Nephron progenitor cell (in vitro differentiated cells): ENCODE data around the gene OR5K4.
"Not testable (repeated sequence)": the region's sequence is repeated elsewhere in the genome, so short reads cannot be mapped to it uniquely, and the experiment has no call there.

ENCODE experiments used
- DNase-seq: peaks from one replicate; pipeline ENCODE4 v3.0.0; 2021
- H3K27ac Mint-ChIP-seq: 2 replicates; pipeline ENCODE4 v1.8.0; 2021; ENCODE audit warnings: mild to moderate bottlenecking, moderate library complexity, mixed read lengths
- H3K27me3 Mint-ChIP-seq: 2 replicates; pipeline ENCODE4 v1.8.0; 2021; ENCODE audit warnings: mild to moderate bottlenecking, low read depth, mixed read lengths; ENCODE audit not compliant: poor library complexity
- H3K36me3 Mint-ChIP-seq: 2 replicates; pipeline ENCODE4 v1.8.0; 2021; ENCODE audit warnings: low read depth, mixed read lengths
- H3K4me1 Mint-ChIP-seq: 2 replicates; pipeline ENCODE4 v1.8.0; 2021; ENCODE audit warnings: mixed read lengths
- H3K4me3 Mint-ChIP-seq: 2 replicates; pipeline ENCODE4 v1.8.0; 2021; ENCODE audit warnings: mild to moderate bottlenecking, moderate library complexity, mixed read lengths
- H3K9me3 Mint-ChIP-seq: 2 replicates; pipeline ENCODE4 v1.8.0; 2021; ENCODE audit warnings: mild to moderate bottlenecking, moderate library complexity, mixed read lengths
- TF ChIP-seq, protein P1 (sequence below): fragments of 200-600 bp; sonication (generic); IDR thresholded peaks from 2 replicates; pipeline ENCODE4 v1.5.0; 2021; ENCODE audit warnings: antibody characterized with exemption

OR5K4 gene

DNA sequence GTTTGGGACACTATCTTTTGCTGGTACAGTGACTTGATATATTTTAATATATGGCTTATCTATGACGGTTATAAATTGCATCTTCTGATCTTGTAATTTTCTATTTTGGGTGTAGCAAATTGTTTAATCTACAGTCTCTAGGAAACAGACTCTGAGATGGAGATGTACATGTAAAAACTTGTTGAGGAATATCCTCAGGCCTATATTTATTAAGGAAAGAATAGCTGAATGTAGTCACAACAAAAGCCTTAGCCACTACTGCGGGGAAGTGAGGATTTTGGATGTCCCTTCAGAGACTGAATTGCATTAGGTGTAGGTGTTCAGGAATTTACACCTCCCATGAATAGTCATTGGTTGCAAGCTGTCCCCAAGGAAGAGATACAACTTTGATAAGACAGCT is 23.0 kb downstream of the OR5K4 start:
- Mint-ChIP-seq H3K4me1 (no peaks in the 10 kb centered on the region), H3K27me3 (no peaks in the 10 kb centered on the region), H3K9me3 (no peaks in the 10 kb centered on the region), H3K4me3 (no peak overlapping the region), H3K36me3 (no peaks in the 10 kb centered on the region), H3K27ac (no peak overlapping the region)
- TF ChIP-seq, protein P1, sequence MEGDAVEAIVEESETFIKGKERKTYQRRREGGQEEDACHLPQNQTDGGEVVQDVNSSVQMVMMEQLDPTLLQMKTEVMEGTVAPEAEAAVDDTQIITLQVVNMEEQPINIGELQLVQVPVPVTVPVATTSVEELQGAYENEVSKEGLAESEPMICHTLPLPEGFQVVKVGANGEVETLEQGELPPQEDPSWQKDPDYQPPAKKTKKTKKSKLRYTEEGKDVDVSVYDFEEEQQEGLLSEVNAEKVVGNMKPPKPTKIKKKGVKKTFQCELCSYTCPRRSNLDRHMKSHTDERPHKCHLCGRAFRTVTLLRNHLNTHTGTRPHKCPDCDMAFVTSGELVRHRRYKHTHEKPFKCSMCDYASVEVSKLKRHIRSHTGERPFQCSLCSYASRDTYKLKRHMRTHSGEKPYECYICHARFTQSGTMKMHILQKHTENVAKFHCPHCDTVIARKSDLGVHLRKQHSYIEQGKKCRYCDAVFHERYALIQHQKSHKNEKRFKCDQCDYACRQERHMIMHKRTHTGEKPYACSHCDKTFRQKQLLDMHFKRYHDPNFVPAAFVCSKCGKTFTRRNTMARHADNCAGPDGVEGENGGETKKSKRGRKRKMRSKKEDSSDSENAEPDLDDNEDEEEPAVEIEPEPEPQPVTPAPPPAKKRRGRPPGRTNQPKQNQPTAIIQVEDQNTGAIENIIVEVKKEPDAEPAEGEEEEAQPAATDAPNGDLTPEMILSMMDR = no peak
- DNase-seq = no peak

DNA sequence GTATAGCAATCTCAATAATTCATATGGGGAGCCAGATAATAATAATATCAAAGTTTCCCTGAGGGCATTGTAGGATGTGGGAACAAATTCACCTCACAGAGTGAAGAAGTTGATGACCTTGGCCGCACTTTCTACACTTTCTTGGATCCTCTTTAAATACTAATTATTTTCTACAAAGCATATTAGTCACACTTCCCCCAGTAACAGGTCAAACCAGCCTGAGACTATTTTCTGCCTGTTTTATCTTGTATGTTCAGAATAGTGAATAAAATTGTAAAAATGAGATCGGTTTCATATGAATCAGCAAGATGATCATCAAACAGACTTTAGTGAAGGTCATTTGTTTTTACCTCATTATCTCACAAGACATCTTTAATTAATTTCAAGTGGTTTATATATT is 34.5 kb downstream of the OR5K4 start:
- no peak overlapping the region for H3K27ac Mint-ChIP-seq

DNA sequence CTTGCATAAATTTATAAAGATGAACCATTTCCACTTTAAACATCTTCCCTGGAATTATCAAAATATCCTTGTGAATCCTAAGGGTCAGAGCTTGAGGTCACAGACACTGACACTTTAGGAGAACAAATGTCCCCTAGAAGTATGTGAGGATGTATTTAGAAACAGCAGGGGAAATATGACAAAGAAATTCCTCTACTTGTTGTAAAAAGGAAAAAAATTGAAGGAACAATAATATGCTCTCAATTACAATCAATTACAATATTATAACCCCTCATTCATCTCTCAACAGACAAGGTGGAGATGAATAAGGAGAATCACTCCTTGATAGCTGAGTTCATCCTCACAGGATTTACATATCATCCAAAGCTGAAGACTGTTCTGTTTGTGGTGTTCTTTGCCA is 36.7 kb downstream of the OR5K4 start, which contains the start of gene OR5K3:
Gene OR5K3, plus strand, starts transcription at position 301 of the 400 bp plus-strand sequence. Its CDS starts 0 bp downstream, at position 301.
- no peak within 1 kb of the TSS for H3K4me3 Mint-ChIP-seq
- TF ChIP-seq, protein P1 = no peak
- no peaks in the 10 kb centered on the region for H3K9me3 Mint-ChIP-seq
- no peak within 1 kb of the TSS for H3K27ac Mint-ChIP-seq
- no peaks in the 10 kb centered on the region for H3K4me1 Mint-ChIP-seq
- peaks cover 3% of the 10 kb centered on the region for H3K27me3 Mint-ChIP-seq
- H3K36me3 Mint-ChIP-seq = no peaks in the 10 kb centered on the region
- DNase-seq = no peak

More for the DNA sequence above, 34.5 kb downstream of the OR5K4 start:
- TF ChIP-seq, protein P1 = no peak
- no peaks in the 10 kb centered on the region for H3K27me3 Mint-ChIP-seq
- H3K4me1 Mint-ChIP-seq = no peaks in the 10 kb centered on the region
- H3K4me3 Mint-ChIP-seq = no peak overlapping the region
- no peak for DNase-seq
- no peaks in the 10 kb centered on the region for H3K36me3 Mint-ChIP-seq
- no peaks in the 10 kb centered on the region for H3K9me3 Mint-ChIP-seq

DNA sequence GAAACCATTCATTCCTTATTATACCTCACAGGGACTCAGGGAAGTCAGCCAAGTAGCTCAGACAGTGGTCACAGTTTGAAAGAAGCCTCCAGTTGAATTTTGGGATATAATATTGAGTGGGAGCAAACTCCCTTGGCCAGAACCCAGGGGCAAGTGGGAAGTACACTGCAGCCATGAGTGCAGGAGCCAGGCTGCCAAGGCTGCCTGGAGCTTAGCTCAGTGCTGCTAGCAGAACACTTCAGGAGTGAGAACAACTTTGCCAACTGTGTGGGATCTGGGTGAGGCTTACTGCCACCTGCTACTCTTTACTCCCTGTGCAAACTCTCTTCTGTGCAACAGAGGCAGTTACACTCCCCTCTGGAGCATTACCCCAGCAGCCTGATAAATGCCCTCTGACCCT is 41.4 kb downstream of the OR5K4 start:
- H3K9me3 Mint-ChIP-seq = peaks cover 18% of the 10 kb centered on the region
- H3K27ac Mint-ChIP-seq = no peak overlapping the region
- peaks cover 3% of the 10 kb centered on the region for H3K27me3 Mint-ChIP-seq
- TF ChIP-seq, protein P1 = no peak
- DNase-seq = no peak
- no peak overlapping the region for H3K4me3 Mint-ChIP-seq
- H3K36me3 Mint-ChIP-seq = no peaks in the 10 kb centered on the region
- no peaks in the 10 kb centered on the region for H3K4me1 Mint-ChIP-seq

DNA sequence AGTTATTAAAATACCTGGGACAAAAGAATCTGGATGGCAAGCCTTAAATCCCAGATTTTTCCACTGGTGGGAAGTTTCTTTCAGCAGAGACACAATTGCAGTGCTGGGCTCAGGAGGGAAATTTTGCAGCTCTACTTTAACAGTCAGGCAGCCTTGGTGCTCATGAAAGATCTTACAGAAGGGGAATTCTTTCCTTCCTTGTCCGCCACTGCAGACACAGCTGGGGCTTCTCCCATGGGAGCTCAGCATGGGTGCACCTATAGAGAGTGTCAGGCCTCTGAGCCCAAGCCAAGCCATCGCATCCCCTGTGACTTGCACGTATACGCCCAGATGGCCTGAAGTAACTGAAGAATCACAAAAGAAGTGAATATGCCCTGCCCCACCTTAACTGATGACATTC is 42.8 kb downstream of the OR5K4 start:
- H3K27ac Mint-ChIP-seq, H3K4me3 Mint-ChIP-seq, DNase-seq, H3K36me3 Mint-ChIP-seq, H3K27me3 Mint-ChIP-seq, H3K4me1 Mint-ChIP-seq: not testable (repeated sequence)
- peaks cover 18% of the 10 kb centered on the region for H3K9me3 Mint-ChIP-seq

DNA sequence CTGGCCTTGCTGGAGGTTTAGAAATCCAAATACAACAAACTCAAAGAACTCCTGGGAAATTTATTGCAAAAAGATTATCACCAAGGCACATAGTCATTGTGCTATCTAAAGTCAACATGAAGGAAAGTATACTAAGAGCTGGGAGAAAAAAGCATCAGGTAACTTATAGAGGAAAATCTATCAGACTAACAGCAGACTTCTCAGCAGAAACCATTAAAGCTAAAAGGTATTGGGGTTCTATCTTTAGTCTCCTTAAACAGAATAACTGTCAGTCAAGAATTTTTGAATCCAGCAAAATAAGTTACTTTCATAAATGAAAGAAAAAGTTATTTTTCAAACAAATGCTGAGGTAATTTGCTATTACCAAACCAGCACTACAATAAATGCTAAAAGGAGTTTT is 44.9 kb downstream of the OR5K4 start:
- Mint-ChIP-seq H3K27ac (no peak overlapping the region), H3K9me3 (peaks cover 27% of the 10 kb centered on the region), H3K36me3 (no peaks in the 10 kb centered on the region), H3K27me3 (peaks cover 3% of the 10 kb centered on the region), H3K4me3 (no peak overlapping the region), H3K4me1 (no peaks in the 10 kb centered on the region)
- DNase-seq = no peak
- TF ChIP-seq, protein P1 = no peak
